Endodermal cell (in vitro differentiated cells): Measurements from ENCODE around the gene REC8. TPM values are rescaled to one million over a fixed set of nuclear protein-coding genes. Genes with fewer than 3 reads are reported as not detected.
A peak's percentile ranks its signal among the peaks of the same experiment; 100 is the strongest.

Experiments used
- DNase-seq: peaks from one replicate; pipeline ENCODE4 v3.0.0-alpha.2; 2017
- H3K27ac ChIP-seq: 2 replicates; pipeline ENCODE4 v1.5.1; 2013; ENCODE audit warnings: mild to moderate bottlenecking, low read depth, low read length, moderate library complexity
- H3K27me3 ChIP-seq: 2 replicates; pipeline ENCODE4 v1.6.1; 2013; ENCODE audit warnings: mild to moderate bottlenecking, low read length, moderate library complexity; ENCODE audit not compliant: insufficient read depth, control insufficient read depth, poor library complexity, severe bottlenecking
- H3K36me3 ChIP-seq: 2 replicates; pipeline ENCODE4 v1.7.0; 2013; ENCODE audit warnings: mild to moderate bottlenecking, low read length, moderate library complexity; ENCODE audit not compliant: control insufficient read depth, insufficient read depth
- H3K4me1 ChIP-seq: one replicate; pipeline ENCODE4 v1.7.0; 2013; ENCODE audit warnings: low read length; ENCODE audit not compliant: control insufficient read depth, insufficient read depth
- H3K4me3 ChIP-seq: 2 replicates; pipeline ENCODE4 v1.5.1; 2013; ENCODE audit warnings: mild to moderate bottlenecking, low read length, moderate library complexity
- H3K9ac ChIP-seq: 2 replicates; pipeline ENCODE4 v1.6.1; 2013; ENCODE audit warnings: mild to moderate bottlenecking, low read length, moderate library complexity; ENCODE audit not compliant: poor library complexity, severe bottlenecking; ENCODE audit errors: extremely low read depth
- H3K9me3 ChIP-seq: 2 replicates; pipeline ENCODE4 v1.6.1; 2013; ENCODE audit warnings: mild to moderate bottlenecking, low read length, moderate library complexity; ENCODE audit not compliant: control insufficient read depth
- H3K27ac Mint-ChIP-seq: 2 replicates; pipeline ENCODE4 v1.8.0; 2020; ENCODE audit warnings: mixed read lengths
- H3K27me3 Mint-ChIP-seq: 2 replicates; pipeline ENCODE4 v1.8.0; 2021; ENCODE audit warnings: mild to moderate bottlenecking, mixed read lengths; ENCODE audit not compliant: insufficient read depth
- H3K36me3 Mint-ChIP-seq: 2 replicates; pipeline ENCODE4 v1.8.0; 2020; ENCODE audit warnings: low read depth, mixed read lengths
- H3K4me1 Mint-ChIP-seq: 2 replicates; pipeline ENCODE4 v1.8.0; 2020; ENCODE audit warnings: mixed read lengths
- H3K4me3 Mint-ChIP-seq: 2 replicates; pipeline ENCODE4 v1.8.0; 2020; ENCODE audit warnings: mild to moderate bottlenecking, moderate library complexity, mixed read lengths
- H3K9me3 Mint-ChIP-seq: 2 replicates; pipeline ENCODE4 v1.8.0; 2020; ENCODE audit warnings: mild to moderate bottlenecking, mixed read lengths
- WGBS, 2 experiments: methylation state at CpG; one replicate each; pipeline versions ENCODE4 v1.1.5 to v1.1.7; 2013; ENCODE audit warnings: missing lambda C conversion rate in 2 of 2, mixed read lengths in 1 of 2; ENCODE audit not compliant: insufficient coverage in 1 of 2, insufficient read length in 1 of 2; 5-methylcytosine and 5-hydroxymethylcytosine counted together
- total RNA-seq, 2 donors: library from RNA; stranded (reverse); fragmentation: NEBNext Ultra II Directional in 1 of 2; extraction: Animal tissue kit (Norgen Biotek cat#: 25700) in 1 of 2; gene quantifications; 2 replicates in 1 of 2; 3 replicates in 1 of 2; pipeline ENCODE4 v1.2.1, GENCODE V29; 2021
- TF ChIP-seq, protein P1 (sequence below): fragments of 200-600 bp; sonication (generic); conservative IDR thresholded peaks from 2 replicates; pipeline ENCODE4 v1.5.0; 2021; ENCODE audit warnings: antibody characterized with exemption, mild to moderate bottlenecking

The REC8 gene
- total RNA-seq, 2 donors from 2014 or later: 60.3 to 98.3 TPM

DNA sequence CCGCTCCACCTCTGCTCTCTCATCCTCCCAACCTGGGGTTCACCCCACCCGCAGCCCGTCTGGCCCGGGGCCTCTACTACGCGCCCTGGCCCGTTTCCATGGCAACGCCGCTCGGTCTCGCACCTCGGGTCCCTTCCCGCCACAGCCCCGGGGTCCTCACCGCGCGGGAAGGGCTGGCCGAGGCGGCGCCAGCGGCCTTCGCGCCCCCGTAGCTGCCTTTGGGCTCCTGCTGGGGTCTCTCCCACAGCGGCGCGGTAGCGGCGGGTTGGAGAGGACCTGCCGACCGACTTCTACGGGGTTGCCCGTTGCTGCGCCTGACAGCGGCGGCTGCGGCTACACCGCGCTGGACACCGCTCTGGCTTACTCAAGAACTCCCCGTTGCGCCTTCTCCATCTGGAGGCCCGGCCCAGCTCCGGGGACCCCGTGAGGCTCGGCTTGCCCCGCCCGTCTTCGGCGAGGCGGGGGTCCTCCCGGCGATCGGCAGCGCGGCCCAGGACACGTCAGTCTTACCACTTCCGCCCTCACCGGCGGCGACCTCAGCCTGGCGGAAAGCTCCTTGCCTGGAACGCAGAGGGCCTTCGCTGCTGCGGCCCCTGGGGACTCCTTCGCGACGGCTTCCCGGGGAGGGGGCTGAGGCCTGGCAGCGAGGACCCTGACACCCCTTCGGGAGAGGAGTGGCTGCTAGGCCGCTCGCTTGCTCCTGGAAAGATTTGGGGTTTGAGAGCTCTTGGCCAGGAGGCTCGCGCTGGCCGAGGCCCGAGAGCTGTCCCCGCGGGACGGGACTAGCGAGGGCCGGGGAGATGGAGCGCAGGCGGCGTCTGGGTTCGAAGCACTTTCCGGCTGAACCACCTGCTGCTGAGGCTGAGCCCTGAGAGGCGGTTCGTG, 23.5 kb downstream of the REC8 start, which contains the start of gene TM9SF1:
TM9SF1 (minus strand) TSS at position 256 of the 885 bp plus-strand sequence. CDS start 422 bp downstream, outside the sequence.
- Histone ChIP-seq H3K27me3 (no peaks in the 10 kb centered on the region), H3K9me3 (no peaks in the 10 kb centered on the region), H3K27ac (peak within 1 kb of the TSS; percentile 96), H3K36me3 (peaks cover 39% of the 10 kb centered on the region), H3K4me3 (peak within 1 kb of the TSS; percentile 91), H3K4me1 (no peaks in the 10 kb centered on the region), H3K9ac (peak within 1 kb of the TSS; percentile 93)
- peaks cover 8% of the 10 kb centered on the region for H3K4me1 Mint-ChIP-seq
- H3K27me3 Mint-ChIP-seq: no peaks in the 10 kb centered on the region
- 0% methylated on average over 50 to 89 of the region's 89 CpGs for WGBS, 2 experiments
- peak within 1 kb of the TSS; percentile 96 for H3K27ac Mint-ChIP-seq
- TF ChIP-seq, protein P1, sequence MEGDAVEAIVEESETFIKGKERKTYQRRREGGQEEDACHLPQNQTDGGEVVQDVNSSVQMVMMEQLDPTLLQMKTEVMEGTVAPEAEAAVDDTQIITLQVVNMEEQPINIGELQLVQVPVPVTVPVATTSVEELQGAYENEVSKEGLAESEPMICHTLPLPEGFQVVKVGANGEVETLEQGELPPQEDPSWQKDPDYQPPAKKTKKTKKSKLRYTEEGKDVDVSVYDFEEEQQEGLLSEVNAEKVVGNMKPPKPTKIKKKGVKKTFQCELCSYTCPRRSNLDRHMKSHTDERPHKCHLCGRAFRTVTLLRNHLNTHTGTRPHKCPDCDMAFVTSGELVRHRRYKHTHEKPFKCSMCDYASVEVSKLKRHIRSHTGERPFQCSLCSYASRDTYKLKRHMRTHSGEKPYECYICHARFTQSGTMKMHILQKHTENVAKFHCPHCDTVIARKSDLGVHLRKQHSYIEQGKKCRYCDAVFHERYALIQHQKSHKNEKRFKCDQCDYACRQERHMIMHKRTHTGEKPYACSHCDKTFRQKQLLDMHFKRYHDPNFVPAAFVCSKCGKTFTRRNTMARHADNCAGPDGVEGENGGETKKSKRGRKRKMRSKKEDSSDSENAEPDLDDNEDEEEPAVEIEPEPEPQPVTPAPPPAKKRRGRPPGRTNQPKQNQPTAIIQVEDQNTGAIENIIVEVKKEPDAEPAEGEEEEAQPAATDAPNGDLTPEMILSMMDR: no peak
- H3K4me3 Mint-ChIP-seq: peak within 1 kb of the TSS; percentile 77
- H3K9me3 Mint-ChIP-seq: peaks cover 3% of the 10 kb centered on the region
- DNase-seq: peak; percentile 95
- H3K36me3 Mint-ChIP-seq: peaks cover 51% of the 10 kb centered on the region

DNA sequence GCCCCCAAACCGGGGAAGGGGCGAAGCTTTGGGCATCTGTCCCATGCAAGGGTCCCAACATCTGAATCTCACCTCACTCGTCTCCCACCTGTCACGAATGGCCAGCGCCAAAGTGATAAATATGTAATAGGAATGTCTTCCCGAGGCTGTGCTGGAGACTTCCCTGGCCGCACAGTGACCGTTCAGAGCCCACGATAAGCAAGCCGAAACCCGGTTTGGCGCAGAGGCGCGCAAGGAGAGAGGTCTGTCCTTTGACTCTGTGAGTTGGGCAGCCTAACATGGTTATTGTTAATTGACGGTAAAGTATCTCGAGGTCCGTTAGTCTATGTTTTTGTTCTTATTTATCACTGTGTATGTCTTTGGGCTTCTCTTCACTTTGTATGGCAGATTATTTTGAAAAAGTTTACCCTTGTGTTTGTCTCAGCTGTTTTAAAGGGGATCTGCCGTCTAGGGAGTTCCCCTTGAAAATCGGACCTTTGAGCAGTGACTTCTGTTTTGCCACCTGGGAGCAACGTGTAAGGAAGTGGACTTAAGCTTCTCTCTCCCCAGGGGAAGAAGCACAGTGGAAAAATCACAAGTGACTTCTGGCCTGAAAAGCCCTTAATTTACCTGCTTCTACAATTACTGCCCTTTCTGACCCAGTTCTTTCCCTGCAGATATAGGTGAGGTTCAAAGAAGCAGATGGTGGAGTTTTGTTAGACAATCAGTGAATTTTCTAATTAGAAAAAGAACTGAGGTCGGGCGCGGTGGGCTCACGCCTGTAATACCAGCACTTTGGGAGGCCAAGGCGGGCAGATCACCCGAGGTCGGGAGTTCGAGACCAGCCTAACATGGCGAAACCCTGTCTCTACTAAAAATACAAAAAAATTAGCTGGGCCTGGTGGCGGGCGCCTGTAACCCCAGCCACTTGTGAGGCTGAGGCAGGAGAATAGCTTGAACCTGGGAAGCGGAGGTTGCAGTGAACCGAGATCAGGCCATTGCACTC, 24.5 kb downstream of the REC8 start:
- Histone ChIP-seq H3K27me3 (no peaks in the 10 kb centered on the region), H3K4me1 (no peaks in the 10 kb centered on the region), H3K4me3 (peak overlapping the region; percentile 91), H3K9me3 (peaks cover 4% of the 10 kb centered on the region), H3K27ac (peak overlapping the region; percentile 96), H3K9ac (peak overlapping the region; percentile 93), H3K36me3 (peaks cover 37% of the 10 kb centered on the region)
- Mint-ChIP-seq H3K27me3 (no peaks in the 10 kb centered on the region), H3K9me3 (peaks cover 12% of the 10 kb centered on the region), H3K4me1 (peaks cover 8% of the 10 kb centered on the region), H3K27ac (peak overlapping the region; percentile 96), H3K4me3 (peak overlapping the region; percentile 77), H3K36me3 (peaks cover 51% of the 10 kb centered on the region)
- WGBS, 2 experiments: 28 to 38% methylated on average over 22 to 33 of the region's 33 CpGs
- DNase-seq: no peak
- TF ChIP-seq, protein P1: no peak

DNA sequence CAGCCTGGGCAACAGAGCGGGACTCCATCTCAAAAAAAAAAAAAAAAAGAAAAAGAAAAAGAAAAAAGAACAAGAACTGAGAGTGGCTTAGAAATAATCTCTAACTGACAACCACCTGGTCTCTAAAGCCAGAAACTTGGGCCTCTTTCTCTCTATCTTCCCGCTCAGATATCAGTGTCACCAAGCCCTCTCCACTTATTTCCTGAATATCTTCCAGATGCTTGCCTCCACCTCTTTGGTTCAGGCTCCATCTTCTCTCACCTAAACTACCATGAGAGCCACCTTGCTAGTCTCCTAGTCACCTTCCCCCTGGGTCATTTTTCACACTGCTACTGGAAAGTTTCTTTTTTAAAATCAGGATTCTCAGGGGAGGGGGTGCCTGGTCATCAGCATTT, 25.2 kb downstream of the REC8 start:
- Mint-ChIP-seq H3K4me3 (peak overlapping the region; percentile 77), H3K27me3 (no peaks in the 10 kb centered on the region), H3K9me3 (peaks cover 19% of the 10 kb centered on the region), H3K36me3 (peaks cover 51% of the 10 kb centered on the region), H3K27ac (peak overlapping the region; percentile 39), H3K4me1 (peaks cover 8% of the 10 kb centered on the region)
- TF ChIP-seq, protein P1: no peak
- H3K36me3 ChIP-seq: peaks cover 36% of the 10 kb centered on the region
- H3K9ac ChIP-seq: no peak overlapping the region
- DNase-seq: no peak
- WGBS, 2 experiments: 97 to 100% methylated on average over 1 of the region's 2 CpGs
- H3K27ac ChIP-seq: no peak overlapping the region
- no peaks in the 10 kb centered on the region for H3K27me3 ChIP-seq
- H3K4me1 ChIP-seq: no peaks in the 10 kb centered on the region
- H3K4me3 ChIP-seq: peak overlapping the region; percentile 91
- H3K9me3 ChIP-seq: peaks cover 11% of the 10 kb centered on the region
